Endothelial cell of umbilical vein (primary cell): Measurements from ENCODE around the gene TFF3. TPM values are rescaled to one million over a fixed set of nuclear protein-coding genes. Genes with fewer than 3 reads are reported as not detected.

Source experiments
- BruUV-seq: library from RNA; stranded (reverse); fragments of 400-500 nt; replicated peaks from 2 replicates; lab custom pipeline; 2021; lab: Mats Ljungman, UMichigan
- CTCF ChIA-PET: fragments of 300-600, 350-600 bp; sonication (Branson Sonifier 250); formaldehyde crosslinking; loops from one replicate; lab custom pipeline; 2021; ENCODE audit warnings: antibody characterized with exemption, inconsistent platforms; lab: Charles Lee
- POLR2A ChIA-PET: fragments of 300-600, 350-600 bp; sonication (Branson Sonifier 250); formaldehyde crosslinking; loops from one replicate; lab custom pipeline; 2021; ENCODE audit warnings: antibody characterized with exemption, inconsistent platforms; lab: Charles Lee
- DNase-seq: peaks from one replicate; pipeline ENCODE4 v3.0.0-alpha.2; 2011; ENCODE audit warnings: low read depth, low spot score
- FAIRE-seq: peaks from 2 replicates; lab custom pipeline; 2011; peaks lifted over from hg19 to GRCh38; lab: Jason Lieb, UNC
- H2AFZ ChIP-seq: 2 replicates; pipeline ENCODE4 v1.6.0; 2012; ENCODE audit warnings: low read depth, low read length, control low read depth, inconsistent platforms
- H3K27ac ChIP-seq: 2 replicates; pipeline ENCODE4 v1.5.1; 2011; ENCODE audit warnings: low read depth, mild to moderate bottlenecking, control low read depth, low read length, moderate library complexity; ENCODE audit not compliant: insufficient read depth
- H3K27me3 ChIP-seq, 2 experiments: 2 replicates each; pipeline versions ENCODE4 v1.6.0 to v1.6.1; 2011; ENCODE audit warnings: low read length in 2 of 2, mixed read lengths in 1 of 2; ENCODE audit not compliant: control insufficient read depth in 2 of 2, insufficient read depth in 2 of 2
- H3K36me3 ChIP-seq, 2 experiments: 2 replicates in 1 of 2; 3 replicates in 1 of 2; pipeline ENCODE4 v1.5.1; 2011; ENCODE audit warnings: low read length in 2 of 2, mild to moderate bottlenecking in 1 of 2, moderate library complexity in 1 of 2; ENCODE audit not compliant: control insufficient read depth in 2 of 2, insufficient read depth in 2 of 2; ENCODE audit errors: extremely low read depth in 1 of 2
- H3K4me1 ChIP-seq: 3 replicates; pipeline ENCODE4 v1.5.1; 2011; ENCODE audit warnings: mild to moderate bottlenecking, low read length; ENCODE audit not compliant: control insufficient read depth, insufficient read depth; ENCODE audit errors: extremely low read depth
- H3K4me2 ChIP-seq: 2 replicates; pipeline ENCODE4 v1.6.1; 2011; ENCODE audit warnings: low read length, control low read depth, mixed read lengths; ENCODE audit not compliant: insufficient read depth
- H3K4me3 ChIP-seq, 3 experiments: fragments of 200-600 bp in 1 of 3; sonication (generic), shearing (Covaris generic) in 1 of 3; replicated peaks in 1 of 3; 2 replicates each; pipeline ENCODE4 v1.5.1; 2011 to 2016; ENCODE audit warnings: control low read depth in 3 of 3, low read length in 3 of 3, mild to moderate bottlenecking in 2 of 3, inconsistent platforms in 1 of 3, low read depth in 1 of 3, moderate library complexity in 1 of 3; ENCODE audit not compliant: insufficient read depth in 1 of 3
- H3K79me2 ChIP-seq: 2 replicates; pipeline ENCODE4 v1.6.0; 2012; ENCODE audit warnings: low read length, inconsistent platforms; ENCODE audit not compliant: control insufficient read depth, insufficient read depth
- H3K9ac ChIP-seq: replicated peaks from 2 replicates; pipeline ENCODE3; 2011; ENCODE audit warnings: low read length, control low read depth; ENCODE audit not compliant: insufficient read depth; ENCODE audit errors: extremely low read depth
- H3K9me1 ChIP-seq: replicated peaks from 3 replicates; pipeline ENCODE4 v1.6.0; 2011; ENCODE audit warnings: mild to moderate bottlenecking, low read length; ENCODE audit not compliant: control insufficient read depth, insufficient read depth; ENCODE audit errors: extremely low read depth
- H3K9me3 ChIP-seq: replicated peaks from 2 replicates; pipeline ENCODE4 v1.5.1; 2012; ENCODE audit warnings: low read length, inconsistent platforms; ENCODE audit not compliant: control insufficient read depth, insufficient read depth
- H4K20me1 ChIP-seq: replicated peaks from 2 replicates; pipeline ENCODE3; 2011; ENCODE audit warnings: mild to moderate bottlenecking, low read length; ENCODE audit not compliant: control insufficient read depth, insufficient read depth; ENCODE audit errors: extremely low read depth
- CTCF ChIP-seq, 2 donors: IDR thresholded peaks; 1 replicate in 1 of 2; 2 replicates in 1 of 2; pipeline ENCODE4 v1.5.1; 2011; ENCODE audit warnings: low read length in 2 of 2, mild to moderate bottlenecking in 2 of 2, moderate library complexity in 2 of 2, control low read depth in 1 of 2, inconsistent platforms in 1 of 2, low read depth in 1 of 2; ENCODE audit not compliant: insufficient read depth in 1 of 2; ENCODE audit errors: extremely low read depth in 1 of 2
- FOS ChIP-seq: IDR thresholded peaks from 2 replicates; pipeline ENCODE4 v1.6.1; 2011; ENCODE audit warnings: mild to moderate bottlenecking, low read length, moderate library complexity, borderline replicate concordance; ENCODE audit not compliant: insufficient read depth
- MAX ChIP-seq: IDR thresholded peaks from 2 replicates; pipeline ENCODE4 v1.6.1; 2011; ENCODE audit not compliant: insufficient read depth, insufficient read length
- dilution Hi-C: fragments of 300-500 bp; cut with MboI; formaldehyde crosslinking; loops from one replicate; pipeline ENCODE4 v1.15.0; 2019; ENCODE audit warnings: low sequenced_read_pairs; ENCODE audit not compliant: extremely low pct_ligation_motif_present
- intact Hi-C: fragments of 100-400 bp; cut with micrococcal nuclease; formaldehyde crosslinking; loops from one replicate; pipeline ENCODE4 v1.10.0; 2022
- polyA plus RNA-seq, 4 experiments: library from polyadenylated mRNA; depleted of rRNA in 3 of 4; stranded (reverse) in 3 of 4; unstranded in 1 of 4; fragments of >200 nt; gene quantifications; 2 replicates each; pipeline versions ENCODE4 v1.2.1 to v1.2.3, GENCODE V29; 2011 to 2012; ENCODE audit warnings: missing spikeins in 1 of 4
- total RNA-seq: library from RNA; stranded (reverse); gene quantifications from 2 replicates; pipeline ENCODE4 v1.2.3, GENCODE V29; 2021

The TFF3 gene
- total and polyA plus RNA-seq, 2 donors (not counting 3 experiments of a cell fraction or from before 2014, with no cell fraction given): 0.93 to 1.8 TPM

GRCh38 chr21:42361286-42361685, 46.1 kb upstream of the TFF3 start:
- Histone ChIP-seq H3K4me1 (no peaks in the 10 kb centered on the region), H2AFZ (no peak overlapping the region), H3K27me3 (peaks cover 0 to 1% of the 10 kb centered on the region in 2 experiments), H3K4me3 (no peak overlapping the region), H3K4me2 (no peak overlapping the region), H3K9me3 (no peaks in the 10 kb centered on the region), H4K20me1 (no peaks in the 10 kb centered on the region), H3K36me3 (no peaks in the 10 kb centered on the region), H3K27ac (no peak overlapping the region), H3K79me2 (no peaks in the 10 kb centered on the region), H3K9ac (no peak overlapping the region), H3K9me1 (no peaks in the 10 kb centered on the region)
- CTCF ChIA-PET: interaction anchor here (1.0 to 1.3 kb wide), 3 partner anchors 14 to 20 kb away, joined by 3 to 6 read pairs (median 3); no protein-coding TSS in a partner anchor
- no TSS peak for BruUV-seq
- FAIRE-seq (no peak), DNase-seq (no peak)
- POLR2A ChIA-PET: no interaction called here
- dilution Hi-C loops (no loop called here), intact Hi-C loops (no loop called here)
- TF ChIP-seq MAX: no peak

- no peaks in the 10 kb centered on the region for H3K36me3 ChIP-seq
- intact Hi-C loops: no loop called here
- no peak overlapping the region for H2AFZ ChIP-seq
- dilution Hi-C loops: no loop called here
- no TSS peak for BruUV-seq
- ChIA-PET POLR2A (no interaction called here), CTCF (interaction anchor here (1.2 to 1.4 kb wide), 3 partner anchors 18 to 28 kb away, joined by 3 to 6 read pairs (median 3); no protein-coding TSS in a partner anchor)
- no peaks in the 10 kb centered on the region for H3K9me1 ChIP-seq
- FAIRE-seq: no peak
- H3K9ac ChIP-seq: no peak overlapping the region
- H3K4me3 ChIP-seq: no peak overlapping the region
- no peak for DNase-seq
- H3K9me3 ChIP-seq: no peaks in the 10 kb centered on the region
- no peak for TF ChIP-seq FOS
- peak in 1 of 2 donors; percentile 2 for TF ChIP-seq CTCF (IDR thresholded peaks at IDR 0.05; ENCODE audit: extremely low read depth in 1 of 2, insufficient read depth in 1 of 2, low read depth in 1 of 2, low read length in 2 of 2)
- H4K20me1 ChIP-seq: no peaks in the 10 kb centered on the region
- no peak overlapping the region for H3K4me2 ChIP-seq
- H3K4me1 ChIP-seq: no peaks in the 10 kb centered on the region
- peaks cover 0 to 1% of the 10 kb centered on the region in 2 experiments for H3K27me3 ChIP-seq
- H3K27ac ChIP-seq: no peak overlapping the region
- no peaks in the 10 kb centered on the region for H3K79me2 ChIP-seq
Observed at GRCh38 chr21:42360317-42360716, 45.1 kb upstream of the TFF3 start.
